Measurements from ENCODE around the gene TCF20. TPM values are rescaled to one million over a fixed set of nuclear protein-coding genes. Genes with fewer than 3 reads are reported as not detected.

Gene TCF20
- total and polyA plus RNA-seq, 2 experiments from 2014 or later = 5.9 to 34.3 TPM

DNA sequence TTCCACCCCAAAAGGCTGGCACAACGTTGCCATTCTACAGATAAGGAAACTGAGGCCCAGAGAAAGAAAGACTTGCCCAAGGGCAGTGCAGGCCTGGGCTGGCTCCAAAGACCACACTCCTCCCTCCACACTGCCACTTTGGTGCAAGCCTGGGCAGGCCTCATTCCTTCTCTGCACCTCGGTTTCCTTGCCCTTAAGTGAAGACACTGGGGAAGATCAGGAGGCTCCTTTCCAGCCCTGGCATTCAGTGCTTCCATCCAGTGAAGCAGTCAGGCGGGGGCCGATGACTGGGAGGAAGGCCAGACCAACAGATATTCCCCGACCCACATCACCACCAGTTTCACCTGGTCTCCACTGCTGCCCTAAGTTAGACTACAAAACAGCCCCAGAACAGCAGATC lies 18.3 kb upstream of the TCF20 start:
- Histone ChIP-seq H3K27ac (no peak overlapping the region), H3K79me2 (no peaks in the 10 kb centered on the region), H3K27me3 (peaks cover 7% of the 10 kb centered on the region), H3K4me3 (no peak overlapping the region), H4K20me1 (ENCODE audit: insufficient read depth, poor library complexity, severe bottlenecking) (no peaks in the 10 kb centered on the region), H3K9me2 (replicated peaks; ENCODE audit: insufficient read depth) (no peaks in the 10 kb centered on the region), H3K4me1 (ENCODE audit: insufficient read depth) (peaks cover 6% of the 10 kb centered on the region), H3K9me3 (ENCODE audit: low read depth) (no peaks in the 10 kb centered on the region), H3K4me2 (no peak overlapping the region), H2AFZ (no peak overlapping the region), H3K36me3 (replicated peaks; ENCODE audit: insufficient read depth, low read depth) (no peaks in the 10 kb centered on the region)
- 89% methylated on average over 5 of the region's 5 CpGs for WGBS (ENCODE audit: low lambda C conversion rate, missing lambda C conversion rate)
- TF ChIP-seq EZH2phosphoT487 (IDR thresholded peaks at IDR 0.05; ENCODE audit: low read depth, severe bottlenecking, unreplicated experiment) = no peak
- TF ChIP-seq EZH2 (IDR thresholded peaks at IDR 0.05; ENCODE audit: borderline replicate concordance) = no peak
- TF ChIP-seq, protein P1, sequence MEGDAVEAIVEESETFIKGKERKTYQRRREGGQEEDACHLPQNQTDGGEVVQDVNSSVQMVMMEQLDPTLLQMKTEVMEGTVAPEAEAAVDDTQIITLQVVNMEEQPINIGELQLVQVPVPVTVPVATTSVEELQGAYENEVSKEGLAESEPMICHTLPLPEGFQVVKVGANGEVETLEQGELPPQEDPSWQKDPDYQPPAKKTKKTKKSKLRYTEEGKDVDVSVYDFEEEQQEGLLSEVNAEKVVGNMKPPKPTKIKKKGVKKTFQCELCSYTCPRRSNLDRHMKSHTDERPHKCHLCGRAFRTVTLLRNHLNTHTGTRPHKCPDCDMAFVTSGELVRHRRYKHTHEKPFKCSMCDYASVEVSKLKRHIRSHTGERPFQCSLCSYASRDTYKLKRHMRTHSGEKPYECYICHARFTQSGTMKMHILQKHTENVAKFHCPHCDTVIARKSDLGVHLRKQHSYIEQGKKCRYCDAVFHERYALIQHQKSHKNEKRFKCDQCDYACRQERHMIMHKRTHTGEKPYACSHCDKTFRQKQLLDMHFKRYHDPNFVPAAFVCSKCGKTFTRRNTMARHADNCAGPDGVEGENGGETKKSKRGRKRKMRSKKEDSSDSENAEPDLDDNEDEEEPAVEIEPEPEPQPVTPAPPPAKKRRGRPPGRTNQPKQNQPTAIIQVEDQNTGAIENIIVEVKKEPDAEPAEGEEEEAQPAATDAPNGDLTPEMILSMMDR (IDR thresholded peaks at IDR 0.05; ENCODE audit: poor library complexity) = no peak
- DNase-seq (ENCODE audit: low spot score) = no peak

DNA sequence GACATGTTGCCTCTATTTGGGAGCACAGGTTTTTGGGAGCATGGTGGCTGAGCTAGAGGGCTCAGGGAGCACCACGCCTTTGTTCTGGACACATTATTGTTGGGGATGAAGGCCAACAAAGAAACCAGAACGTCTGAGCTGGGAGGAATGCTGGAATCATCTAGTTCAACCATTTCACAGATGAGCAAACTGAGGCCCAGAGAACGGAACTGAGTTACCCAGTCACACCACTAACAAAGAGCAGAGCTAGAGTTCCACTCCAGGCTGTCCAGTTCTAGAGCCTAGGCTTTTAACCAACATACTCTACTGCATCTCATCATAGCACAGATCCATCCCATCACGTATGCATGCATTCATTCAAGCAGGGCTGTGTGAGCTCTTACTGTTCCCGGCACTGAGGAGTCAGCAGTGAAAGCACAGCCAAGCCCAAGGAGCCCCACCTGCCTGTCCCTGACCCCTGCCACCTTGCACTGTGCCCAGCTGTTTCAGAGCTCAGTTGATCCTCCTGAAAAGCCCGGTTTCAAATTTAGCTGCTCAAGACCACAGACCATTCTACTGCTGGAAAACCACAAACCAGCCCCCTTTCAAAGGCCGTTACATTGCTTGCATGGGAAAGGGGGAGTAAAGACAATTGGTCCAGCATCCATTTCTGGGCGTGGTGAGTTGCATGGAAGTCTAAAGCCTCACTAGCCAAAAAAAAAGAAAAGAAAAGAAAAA lies 16.9 kb upstream of the TCF20 start:
- no peak overlapping the region for H2AFZ ChIP-seq
- peaks cover 7% of the 10 kb centered on the region for H3K27me3 ChIP-seq
- peaks cover 16% of the 10 kb centered on the region for H3K4me1 ChIP-seq (ENCODE audit: insufficient read depth)
- no peaks in the 10 kb centered on the region for H3K9me3 ChIP-seq (ENCODE audit: low read depth)
- no peak overlapping the region for H3K27ac ChIP-seq
- no peak overlapping the region for H3K4me2 ChIP-seq
- no peaks in the 10 kb centered on the region for H4K20me1 ChIP-seq (ENCODE audit: insufficient read depth, poor library complexity, severe bottlenecking)
- no peaks in the 10 kb centered on the region for H3K79me2 ChIP-seq
- H3K9me2 ChIP-seq (replicated peaks; ENCODE audit: insufficient read depth) = no peaks in the 10 kb centered on the region
- 77% methylated on average over 8 of the region's 8 CpGs for WGBS (ENCODE audit: low lambda C conversion rate, missing lambda C conversion rate)
- TF ChIP-seq, protein P1 (IDR thresholded peaks at IDR 0.05; ENCODE audit: poor library complexity) = no peak
- TF ChIP-seq EZH2 (IDR thresholded peaks at IDR 0.05; ENCODE audit: borderline replicate concordance) = no peak
- TF ChIP-seq EZH2phosphoT487 (IDR thresholded peaks at IDR 0.05; ENCODE audit: low read depth, severe bottlenecking, unreplicated experiment) = no peak
- H3K4me3 ChIP-seq = no peak overlapping the region
- no peak for DNase-seq (ENCODE audit: low spot score)
- H3K36me3 ChIP-seq (replicated peaks; ENCODE audit: insufficient read depth, low read depth) = no peaks in the 10 kb centered on the region

DNA sequence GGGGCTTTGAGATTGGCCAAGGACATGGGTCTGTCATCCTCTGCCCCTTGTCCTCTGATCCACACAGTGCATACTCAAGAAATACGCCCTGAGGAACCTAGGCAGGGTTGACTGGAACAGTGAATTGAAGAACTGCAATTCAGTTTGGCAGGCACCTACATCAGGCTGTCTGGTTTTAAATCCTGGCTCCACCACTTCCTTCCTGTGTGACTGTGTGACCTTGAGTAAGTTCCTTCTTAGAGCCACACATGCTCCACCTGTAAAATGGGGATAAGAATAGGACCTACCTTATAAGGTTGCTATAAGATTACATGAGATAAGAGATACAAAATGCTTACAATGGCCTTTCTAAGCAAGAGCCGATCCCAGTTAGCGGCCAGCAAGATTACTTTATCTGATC lies 15.8 kb upstream of the TCF20 start:
- no peaks in the 10 kb centered on the region for H3K9me3 ChIP-seq (ENCODE audit: low read depth)
- H3K79me2 ChIP-seq = no peaks in the 10 kb centered on the region
- no peak overlapping the region for H3K4me3 ChIP-seq
- 67% methylated on average over 3 of the region's 3 CpGs for WGBS (ENCODE audit: low lambda C conversion rate, missing lambda C conversion rate)
- peaks cover 7% of the 10 kb centered on the region for H3K27me3 ChIP-seq
- H3K4me1 ChIP-seq (ENCODE audit: insufficient read depth) = peaks cover 17% of the 10 kb centered on the region
- H4K20me1 ChIP-seq (ENCODE audit: insufficient read depth, poor library complexity, severe bottlenecking) = no peaks in the 10 kb centered on the region
- no peak overlapping the region for H3K4me2 ChIP-seq
- H3K36me3 ChIP-seq (replicated peaks; ENCODE audit: insufficient read depth, low read depth) = no peaks in the 10 kb centered on the region
- H3K9me2 ChIP-seq (replicated peaks; ENCODE audit: insufficient read depth) = no peaks in the 10 kb centered on the region
- TF ChIP-seq, protein P1 (IDR thresholded peaks at IDR 0.05; ENCODE audit: poor library complexity) = no peak
- no peak for TF ChIP-seq EZH2 (IDR thresholded peaks at IDR 0.05; ENCODE audit: borderline replicate concordance)
- DNase-seq (ENCODE audit: low spot score) = no peak
- H3K27ac ChIP-seq = no peak overlapping the region
- no peak overlapping the region for H2AFZ ChIP-seq

Measured in hepatocyte (in vitro differentiated cells).